Pancreas (tissue), 10 donors: Measurements from ENCODE around the gene GLYR1. TPM values are rescaled to one million over a fixed set of nuclear protein-coding genes. Genes with fewer than 3 reads are reported as not detected.

ENCODE experiments used
- ATAC-seq, 4 donors: fragments of 200-7000 bp; cut with Tn5 transposase; one replicate each; pipeline versions ENCODE4 v1.8.0 to v1.9.1; 2020; ENCODE audit warnings: mild to moderate bottlenecking in 4 of 4, moderate library complexity in 4 of 4
- DNase-seq, 6 donors: peaks; one replicate each; pipeline ENCODE4 v3.0.0-alpha.2; 2020
- FAIRE-seq: peaks from 2 replicates; lab custom pipeline; 2012; peaks lifted over from hg19 to GRCh38; lab: Jason Lieb, UNC
- H3K27ac ChIP-seq, 4 donors: fragments of 200-600 bp; sonication (generic); 1 replicate in 3 of 4; 2 replicates in 1 of 4; pipeline versions ENCODE4 v1.5.0 to v1.8.0; 2020
- H3K27me3 ChIP-seq, 4 donors: fragments of 200-600 bp; one replicate each; pipeline ENCODE4 v1.8.0; 2021
- H3K36me3 ChIP-seq, 3 donors: fragments of 200-600 bp; sonication (generic) in 1 of 3; one replicate each; pipeline versions ENCODE4 v1.5.0 to v1.8.0; 2020 to 2021
- H3K4me1 ChIP-seq, 3 donors: fragments of 200-600 bp; one replicate each; pipeline ENCODE4 v1.8.0; 2021
- H3K4me3 ChIP-seq, 4 donors: fragments of 200-600 bp; sonication (generic) in 2 of 4; one replicate each; pipeline versions ENCODE4 v1.5.0 to v1.8.0; 2020 to 2021
- H3K9me3 ChIP-seq, 4 donors: fragments of 200-600 bp; one replicate each; pipeline ENCODE4 v1.8.0; 2021
- CTCF ChIP-seq, 4 donors: fragments of 200-600 bp; sonication (generic) in 3 of 4; IDR thresholded peaks; one replicate each; pipeline versions ENCODE4 v1.5.0 to v1.8.0; 2021; ENCODE audit warnings: antibody characterized with exemption in 4 of 4
- WGBS, 2 donors: extraction: QIAGEN DNeasy Blood & Tissue Kit; methylation state at CpG; one replicate each; pipeline ENCODE4 v1.1.7; 2013; 5-methylcytosine and 5-hydroxymethylcytosine counted together
- intact Hi-C, 3 donors: fragments of 100-400 bp; cut with DNase I; formaldehyde crosslinking; loops; one replicate each; pipeline versions ENCODE4 v1.11.1 to v1.14.2; 2022
- polyA plus RNA-seq, 2 donors: library from polyadenylated mRNA; stranded (reverse); fragments of 200-250 nt; gene quantifications; one replicate each; pipeline ENCODE4 v1.2.3, GENCODE V29; 2013
- total RNA-seq, 6 donors: library from RNA; stranded (reverse); fragmentation: NEBNext Ultra II Directional in 4 of 6; extraction: Animal tissue kit (Norgen Biotek cat#: 25700) in 4 of 6; gene quantifications; one replicate each; pipeline versions ENCODE4 v1.2.1 to v1.2.4, GENCODE V29; 2021 to 2023
- donor health status: healthy with polysubstance abuse.
- donor health status: DM: no; HTN: no; CAD: no; lungs with moderate emphysema.
- donor health status: DM: no; HTN: no; CAD: no.
- donor health status: control.
- donor health status: control.
- donor health status: Bipolar disorder and iron deficiency.
- donor health status: DM: yes; HTN: yes; CAD: no.
- donor health status: DM: no; HTN: no; CAD: no.
- donor health status: DM: no; HTN: no; CAD: no.
- donor health status: DM: yes; HTN: yes; CAD: no.

Gene GLYR1
- total and polyA plus RNA-seq, 8 donors: 27.2 to 58.6 (median 39.5) TPM

- H3K4me1 ChIP-seq: peaks cover 14 to 21% (median 16%) of the 10 kb centered on the region in 3 donors
- H3K27ac ChIP-seq: peak overlapping the region; percentile 67 to 87 (median 79)
- ATAC-seq: peak in 3 of 4 donors; percentile 0 to 4 (median 2)
- no peaks in the 10 kb centered on the region for H3K27me3 ChIP-seq
- FAIRE-seq: no peak
- peaks cover 0 to 5% (median 0%) of the 10 kb centered on the region in 3 donors for H3K36me3 ChIP-seq
- TF ChIP-seq CTCF (IDR thresholded peaks at IDR 0.05): no peak
- intact Hi-C loops: loop anchor here in 1 of 3 donors (10.0 kb wide), 1 partner anchor 63 kb away; no protein-coding TSS in a partner anchor
- H3K4me3 ChIP-seq: peak overlapping the region; percentile 58 to 91 (median 82)
- no peaks in the 10 kb centered on the region for H3K9me3 ChIP-seq
- peak in 3 of 6 donors; percentile 29 to 57 (median 42) for DNase-seq
- 31 to 32% methylated on average over 29 of the region's 29 CpGs for WGBS, 2 donors
Measured at GRCh38 chr16:4801051-4801961, 45.8 kb downstream of the GLYR1 start.

- DNase-seq (peak; percentile 80 to 93 (median 84)), ATAC-seq (peak; percentile 19 to 48 (median 40)), FAIRE-seq (no peak)
- H3K27me3 ChIP-seq: no peaks in the 10 kb centered on the region
- H3K9me3 ChIP-seq: no peaks in the 10 kb centered on the region
- 48 to 56% methylated on average over 13 to 17 of the region's 17 CpGs for WGBS, 2 donors
- H3K4me3 ChIP-seq: no peak overlapping the region
- TF ChIP-seq CTCF (IDR thresholded peaks at IDR 0.05): no peak
- peak overlapping the region in 3 of 4 donors; percentile 5 to 82 (median 76) for H3K27ac ChIP-seq
- peaks cover 0 to 5% (median 0%) of the 10 kb centered on the region in 3 donors for H3K36me3 ChIP-seq
- peaks cover 14 to 21% (median 21%) of the 10 kb centered on the region in 3 donors for H3K4me1 ChIP-seq
- intact Hi-C loops: loop anchor here in 1 of 3 donors (10.0 kb wide), 1 partner anchor 64 kb away; no protein-coding TSS in a partner anchor
Measured at GRCh38 chr16:4800290-4801041, 46.6 kb downstream of the GLYR1 start.

- 88 to 90% methylated on average over 19 of the region's 19 CpGs for WGBS, 2 donors
- ATAC-seq (no peak), FAIRE-seq (no peak)
Measured at GRCh38 chr16:4799171-4799855, 47.8 kb downstream of the GLYR1 start.

More at GRCh38 chr16:4799171-4799855, 47.8 kb downstream of the GLYR1 start:
- no peak overlapping the region for H3K27ac ChIP-seq
- intact Hi-C loops: no loop called here
- no peaks in the 10 kb centered on the region for H3K9me3 ChIP-seq
- H3K4me1 ChIP-seq: peaks cover 14 to 21% (median 21%) of the 10 kb centered on the region in 3 donors
- no peak for TF ChIP-seq CTCF (IDR thresholded peaks at IDR 0.05)
- DNase-seq: peak in 1 of 6 donors; percentile 66
- H3K36me3 ChIP-seq: peaks cover 0 to 5% (median 0%) of the 10 kb centered on the region in 3 donors
- no peaks in the 10 kb centered on the region for H3K27me3 ChIP-seq
- no peak overlapping the region for H3K4me3 ChIP-seq
